Left renal cortex interstitium (tissue), 4 donors: ENCODE data around the gene ATP6V1G1. TPM values are rescaled to one million over a fixed set of nuclear protein-coding genes. Genes with fewer than 3 reads are reported as not detected.
A peak's percentile ranks its signal among the peaks of the same experiment; 100 is the strongest.

Source experiments
- DNase-seq, 4 donors: peaks; one replicate each; pipeline ENCODE4 v3.0.0-alpha.2; 2013; ENCODE audit warnings: low read depth in 4 of 4, low spot score in 2 of 4, missing footprints in 1 of 4
- polyA plus RNA-seq, 4 donors: library from polyadenylated mRNA; unstranded; fragments of 120-200 nt; gene quantifications; one replicate each; pipeline ENCODE4 v1.2.1, GENCODE V29; 2013; ENCODE audit not compliant: insufficient read length in 4 of 4

ATP6V1G1 gene
- polyA plus RNA-seq, 4 donors, result 221 to 302 (median 247) TPM

GRCh38 chr9:114611516-114612271 is 24.1 kb downstream of the ATP6V1G1 start:
- DNase-seq, result peak in 3 of 4 donors; percentile 49 to 63 (median 62)

GRCh38 chr9:114612272-114612923 is 24.8 kb downstream of the ATP6V1G1 start:
- DNase-seq, result no peak

DNA sequence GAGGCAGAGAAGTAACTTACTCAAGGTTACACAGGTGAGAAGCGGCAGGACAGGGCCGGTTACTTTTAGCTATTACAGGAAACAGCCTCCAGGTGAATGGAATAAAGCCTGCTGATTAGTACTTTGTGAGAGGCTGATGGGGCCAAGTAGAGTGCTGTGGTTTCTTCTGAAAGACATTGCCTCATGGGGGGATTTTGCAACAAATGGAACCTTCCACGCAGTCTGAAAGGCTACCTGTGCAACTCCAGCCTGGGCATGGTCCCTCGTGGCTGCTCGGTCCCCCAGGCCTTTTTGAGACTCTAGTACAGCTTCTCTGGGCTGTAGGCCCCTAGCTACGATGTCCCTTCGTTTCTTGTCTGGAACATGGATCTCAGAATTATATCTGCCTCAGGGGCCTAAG is 25.5 kb downstream of the ATP6V1G1 start:
- DNase-seq, result no peak

DNA sequence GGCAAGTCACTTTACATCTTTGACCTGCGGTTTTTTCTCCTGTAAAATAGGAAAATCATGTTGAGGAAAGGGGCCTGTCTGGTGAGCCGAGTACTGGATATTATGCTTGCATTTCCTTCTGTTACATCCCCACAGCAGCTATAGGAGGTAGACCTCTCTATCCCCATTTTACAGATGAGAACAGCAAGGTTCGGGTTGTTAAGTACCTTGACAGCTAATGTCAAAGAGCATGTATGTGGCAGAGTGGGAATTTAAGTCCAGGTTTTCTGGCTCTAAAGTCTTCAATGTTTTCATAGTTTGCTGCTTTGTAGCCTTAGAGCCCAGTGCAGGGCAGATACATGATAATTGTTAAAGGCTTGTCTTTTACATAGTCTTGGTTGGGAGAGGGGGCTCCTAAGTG is 26.4 kb downstream of the ATP6V1G1 start:
- no peak for DNase-seq

GRCh38 chr9:114614373-114614772 is 26.8 kb downstream of the ATP6V1G1 start:
- no peak for DNase-seq

DNA sequence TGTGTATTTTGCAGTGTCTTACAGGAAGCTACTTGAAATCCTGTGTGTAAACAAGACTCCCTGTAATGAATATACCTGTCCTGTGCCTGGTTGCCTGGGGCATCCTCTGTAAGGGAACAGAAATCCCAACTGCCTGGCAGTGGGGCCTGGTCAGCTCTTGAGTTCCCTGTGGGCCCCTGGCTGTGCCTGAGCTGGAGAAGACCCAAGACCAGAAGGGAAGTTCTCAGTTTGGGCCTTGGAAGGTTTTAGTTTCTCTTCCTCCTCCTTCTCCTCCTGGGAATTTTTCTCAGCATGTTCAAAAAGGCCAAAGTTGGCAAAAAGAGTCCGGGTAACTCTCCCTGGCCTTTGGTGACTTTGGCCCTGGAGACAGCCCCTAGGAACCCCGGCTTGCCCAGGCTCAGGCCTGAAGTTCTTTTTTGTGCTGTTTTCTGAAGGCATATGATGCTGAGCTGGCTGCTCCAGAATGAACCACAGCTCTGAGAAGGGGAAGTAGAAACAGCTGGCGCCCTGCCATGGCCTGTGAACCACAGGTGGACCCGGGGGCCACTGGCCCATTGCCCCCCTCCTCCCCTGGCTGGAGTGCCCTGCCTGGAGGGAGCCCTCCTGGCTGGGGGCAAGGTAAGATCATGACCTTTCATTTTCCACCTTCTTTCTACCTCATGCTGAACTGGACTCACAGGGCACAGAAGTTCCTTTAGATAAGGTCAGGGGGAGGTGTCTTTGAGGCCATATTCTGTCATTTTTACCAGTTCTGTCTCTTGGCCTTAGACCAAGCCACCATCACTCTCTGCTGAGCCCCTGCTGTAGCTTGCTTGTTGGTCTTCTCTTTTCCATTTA is 29.3 kb downstream of the ATP6V1G1 start:
- DNase-seq, result no peak

GRCh38 chr9:114619191-114619761 is 31.7 kb downstream of the ATP6V1G1 start:
- DNase-seq, result peak in 1 of 4 donors; percentile 16

- no peak for DNase-seq
These were observed 34.0 kb downstream of the ATP6V1G1 start for GRCh38 chr9:114621561-114621960.

GRCh38 chr9:114621975-114622609 is 34.5 kb downstream of the ATP6V1G1 start:
- DNase-seq, result no peak

GRCh38 chr9:114624677-114625076 is 37.1 kb downstream of the ATP6V1G1 start:
- DNase-seq, result no peak

DNA sequence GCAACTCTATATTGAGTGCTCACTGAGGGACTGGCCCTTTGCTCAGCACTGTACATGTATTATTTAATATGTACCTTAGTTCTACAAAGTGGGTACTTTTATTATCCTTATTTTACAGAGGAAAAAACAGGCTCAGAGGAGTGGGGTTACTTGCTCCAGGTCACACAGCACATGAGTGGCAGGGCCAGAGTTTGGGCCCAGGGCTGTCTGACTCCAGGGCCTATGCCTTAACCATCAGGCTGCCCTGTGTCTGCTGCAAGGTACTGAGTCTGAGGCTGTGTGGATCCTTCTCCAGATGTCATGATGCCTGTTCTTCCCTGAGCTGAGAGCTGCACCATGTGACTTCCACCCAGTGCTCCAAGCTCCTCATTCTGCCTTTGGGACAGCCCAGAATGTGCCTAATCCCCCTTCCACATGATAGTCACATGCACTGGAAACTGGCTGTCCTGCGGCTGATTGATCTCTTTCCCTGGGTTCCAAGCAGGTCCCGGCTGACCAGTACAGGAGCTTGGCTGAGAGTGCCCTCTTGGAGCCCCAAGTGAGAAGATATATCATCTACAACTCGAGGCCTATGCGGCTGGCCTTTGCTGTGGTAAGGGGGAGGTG is 38.9 kb downstream of the ATP6V1G1 start:
- no peak for DNase-seq

DNA sequence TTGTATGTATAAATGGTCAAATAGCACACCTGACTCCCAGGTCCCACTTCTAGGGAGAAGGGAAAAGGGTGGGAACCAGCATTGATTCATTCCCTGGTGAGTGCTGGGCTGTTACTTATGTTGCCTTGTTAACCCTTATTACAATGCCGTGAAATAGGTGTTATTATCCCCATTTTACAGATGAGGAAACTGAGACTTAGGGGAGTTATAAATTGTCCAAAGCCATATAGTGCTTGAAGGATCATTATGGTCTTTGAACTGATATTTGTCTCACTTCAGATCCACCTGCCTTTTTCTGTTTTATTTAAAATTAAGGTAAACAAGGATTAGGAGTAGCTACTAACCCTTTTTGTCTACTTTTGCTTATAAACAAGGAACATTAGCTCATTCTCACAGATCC is 40.0 kb downstream of the ATP6V1G1 start:
- no peak for DNase-seq

- no peak for DNase-seq
These were observed 42.1 kb downstream of the ATP6V1G1 start for GRCh38 chr9:114629563-114630090.

GRCh38 chr9:114631166-114631565 is 43.6 kb downstream of the ATP6V1G1 start:
- no peak for DNase-seq

GRCh38 chr9:114633438-114634089 is 46.0 kb downstream of the ATP6V1G1 start:
- DNase-seq, result no peak

GRCh38 chr9:114634387-114634786 is 46.8 kb downstream of the ATP6V1G1 start:
- no peak for DNase-seq

DNA sequence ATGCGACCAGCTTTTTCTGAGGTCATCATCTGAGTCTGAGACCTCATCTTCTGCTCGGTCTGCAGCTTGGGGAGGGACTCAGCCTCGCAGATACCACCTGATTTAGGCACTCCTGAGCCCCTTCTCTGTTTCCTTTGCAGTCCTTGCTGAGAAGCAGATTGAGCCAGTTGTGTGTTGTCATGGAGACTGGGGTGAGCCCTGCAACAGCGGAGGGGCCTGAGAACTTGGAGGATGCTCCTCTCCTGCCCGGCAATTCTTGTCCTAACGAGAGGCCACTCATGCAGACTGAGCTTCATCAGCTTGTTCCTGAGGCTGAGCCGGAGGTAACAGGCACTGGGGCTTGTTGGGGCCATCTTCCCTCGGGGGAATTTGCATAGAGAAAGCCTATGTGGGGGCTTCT is 50.8 kb downstream of the ATP6V1G1 start:
- DNase-seq, result no peak

- DNase-seq, result no peak
These were observed 54.4 kb downstream of the ATP6V1G1 start for GRCh38 chr9:114641967-114642366.

DNA sequence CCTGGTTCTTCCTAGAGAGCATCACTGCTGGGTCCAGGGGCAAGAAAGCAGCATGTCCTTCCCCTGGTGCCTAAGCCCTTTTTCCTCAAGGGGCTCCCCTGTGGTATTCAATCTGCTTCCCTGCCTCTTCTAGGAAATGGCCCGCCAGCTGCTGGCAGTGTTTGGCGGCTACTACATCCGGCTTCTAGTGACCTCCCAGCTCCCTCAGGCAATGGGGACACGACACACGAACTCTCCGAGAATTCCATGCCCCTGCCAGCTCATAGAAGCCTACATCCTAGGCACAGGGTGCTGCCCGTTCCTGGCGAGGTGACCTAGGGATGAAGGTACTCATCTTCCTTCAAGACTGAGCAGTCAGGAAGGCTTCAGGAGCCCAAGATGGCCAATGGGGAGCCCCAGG is 55.4 kb downstream of the ATP6V1G1 start:
- no peak for DNase-seq
